GM12874 (cell line): ENCODE data around the gene GRWD1.

Experiments
- TF ChIP-seq, protein P1 (sequence below): IDR thresholded peaks from 2 replicates; pipeline ENCODE4 v1.5.1; 2011; ENCODE audit warnings: low read depth, mild to moderate bottlenecking, control low read depth, low read length, moderate library complexity; ENCODE audit not compliant: insufficient read depth

GRWD1 gene

DNA sequence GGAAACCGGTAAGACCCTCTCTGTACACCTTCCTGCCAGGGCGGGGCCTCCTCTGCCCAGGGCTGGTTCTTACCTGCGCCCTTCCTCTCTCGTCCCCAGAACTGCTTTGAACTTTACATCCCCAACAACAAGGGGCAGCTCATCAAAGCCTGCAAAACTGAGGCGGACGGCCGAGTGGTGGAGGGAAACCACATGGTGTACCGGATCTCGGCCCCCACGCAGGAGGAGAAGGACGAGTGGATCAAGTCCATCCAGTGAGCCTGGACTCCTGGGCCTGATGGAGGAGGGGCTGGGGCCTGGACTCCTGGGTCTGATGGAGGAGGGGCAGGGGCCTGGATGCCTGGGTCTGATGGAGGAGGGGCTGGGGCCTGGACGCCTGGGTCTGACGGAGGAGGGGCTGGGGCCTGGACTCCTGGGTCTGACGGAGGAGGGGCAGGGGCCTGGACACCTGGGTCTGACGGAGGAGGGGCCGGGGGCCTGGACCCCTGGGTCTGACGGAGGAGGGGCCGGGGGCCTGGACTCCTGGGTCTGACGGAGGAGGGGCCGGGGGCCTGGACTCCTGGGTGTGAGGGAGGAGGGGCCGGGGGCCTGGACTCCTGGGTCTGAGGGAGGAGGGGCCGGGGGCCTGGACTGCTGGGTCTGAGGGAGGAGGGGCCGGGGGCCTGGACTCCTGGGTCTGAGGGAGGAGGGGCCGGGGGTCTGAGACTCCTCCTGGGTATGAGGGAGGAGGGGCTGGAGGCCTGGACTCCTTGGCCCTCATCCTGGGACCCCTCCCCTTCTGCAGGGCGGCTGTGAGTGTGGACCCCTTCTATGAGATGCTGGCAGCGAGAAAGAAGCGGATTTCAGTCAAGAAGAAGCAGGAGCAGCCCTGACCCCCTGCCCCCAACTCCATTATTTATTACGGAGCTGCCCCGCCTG, 32.8 kb downstream of the GRWD1 start:
- TF ChIP-seq, protein P1, sequence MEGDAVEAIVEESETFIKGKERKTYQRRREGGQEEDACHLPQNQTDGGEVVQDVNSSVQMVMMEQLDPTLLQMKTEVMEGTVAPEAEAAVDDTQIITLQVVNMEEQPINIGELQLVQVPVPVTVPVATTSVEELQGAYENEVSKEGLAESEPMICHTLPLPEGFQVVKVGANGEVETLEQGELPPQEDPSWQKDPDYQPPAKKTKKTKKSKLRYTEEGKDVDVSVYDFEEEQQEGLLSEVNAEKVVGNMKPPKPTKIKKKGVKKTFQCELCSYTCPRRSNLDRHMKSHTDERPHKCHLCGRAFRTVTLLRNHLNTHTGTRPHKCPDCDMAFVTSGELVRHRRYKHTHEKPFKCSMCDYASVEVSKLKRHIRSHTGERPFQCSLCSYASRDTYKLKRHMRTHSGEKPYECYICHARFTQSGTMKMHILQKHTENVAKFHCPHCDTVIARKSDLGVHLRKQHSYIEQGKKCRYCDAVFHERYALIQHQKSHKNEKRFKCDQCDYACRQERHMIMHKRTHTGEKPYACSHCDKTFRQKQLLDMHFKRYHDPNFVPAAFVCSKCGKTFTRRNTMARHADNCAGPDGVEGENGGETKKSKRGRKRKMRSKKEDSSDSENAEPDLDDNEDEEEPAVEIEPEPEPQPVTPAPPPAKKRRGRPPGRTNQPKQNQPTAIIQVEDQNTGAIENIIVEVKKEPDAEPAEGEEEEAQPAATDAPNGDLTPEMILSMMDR: no peak

- TF ChIP-seq, protein P1: no peak
Observed at GRCh38 chr19:48479686-48480085, 33.9 kb downstream of the GRWD1 start.

DNA sequence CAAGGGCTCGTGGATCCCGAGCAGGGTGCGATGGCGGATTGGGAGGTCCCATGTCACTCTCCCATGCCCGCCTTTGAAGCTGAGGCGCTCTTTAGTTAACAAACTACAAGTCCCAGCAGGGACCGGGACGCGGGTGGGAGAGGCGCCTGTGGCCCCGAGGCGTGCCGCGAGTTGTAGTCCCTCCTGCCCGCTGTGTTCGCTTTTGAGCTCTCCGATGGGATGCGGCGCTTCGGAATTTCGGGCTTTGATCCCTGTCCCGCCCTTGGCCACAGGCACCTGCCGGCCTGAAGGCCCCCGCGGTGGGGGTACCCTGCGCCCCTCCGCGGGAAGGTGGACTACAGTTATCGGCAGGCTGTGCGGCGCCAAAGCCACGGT, 34.4 kb downstream of the GRWD1 start:
- TF ChIP-seq, protein P1: no peak

DNA sequence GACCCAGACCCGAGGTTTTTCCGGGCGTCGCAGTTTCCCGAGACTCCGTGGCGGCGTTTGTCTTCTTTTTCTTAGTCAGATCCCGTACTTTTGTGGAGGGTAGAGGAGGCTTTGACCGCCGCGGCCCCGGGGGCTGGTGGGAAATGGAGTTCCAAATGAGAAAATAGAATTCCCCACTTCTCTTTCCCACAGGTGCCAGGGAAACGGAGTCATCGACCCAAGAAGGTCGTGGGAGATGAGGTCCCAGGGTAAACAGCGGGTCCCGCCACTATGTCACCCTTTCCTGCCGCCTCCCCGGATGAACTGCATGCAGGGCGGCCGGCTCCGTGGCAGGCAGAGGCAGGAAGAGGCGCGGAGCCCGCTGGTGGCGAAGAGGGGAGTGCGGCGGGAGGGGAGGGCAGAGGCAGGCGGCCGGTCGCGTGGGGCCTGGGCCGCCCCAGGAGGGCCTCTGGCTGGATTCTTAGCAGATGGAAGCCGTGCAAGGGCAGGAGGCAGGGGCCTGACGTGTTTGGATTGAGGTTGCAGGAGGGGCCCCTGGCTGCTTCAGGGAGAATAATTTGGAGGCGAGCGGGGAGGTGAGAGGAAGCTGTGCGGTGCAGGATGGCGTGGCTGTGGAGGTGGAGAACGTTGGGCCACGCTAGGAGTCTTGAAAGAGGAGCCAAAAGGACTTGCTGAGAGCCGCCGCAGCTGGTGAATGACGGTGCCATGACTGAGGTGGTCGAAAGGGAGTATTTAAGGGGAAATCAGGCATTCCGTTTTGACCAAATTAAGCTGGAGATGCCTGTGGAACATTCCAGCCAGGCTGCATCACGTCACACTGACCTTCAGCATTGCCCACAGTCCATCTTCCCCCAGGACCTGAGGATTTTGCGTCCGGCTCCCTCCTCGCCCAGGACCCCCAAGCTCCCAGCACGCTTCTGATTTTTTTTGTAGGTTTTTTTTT, 35.0 kb downstream of the GRWD1 start:
- TF ChIP-seq, protein P1: no peak

- TF ChIP-seq, protein P1: no peak
Observed at GRCh38 chr19:48481846-48482639, 36.3 kb downstream of the GRWD1 start.

- TF ChIP-seq, protein P1: no peak
Observed at GRCh38 chr19:48483301-48483700, 37.5 kb downstream of the GRWD1 start.
